GM20000 (cell line): Measurements from ENCODE around the gene RTKN2.

Experiments
- DNase-seq: peaks from one replicate; pipeline ENCODE4 v3.0.0; 2012; ENCODE audit warnings: low spot score
- TF ChIP-seq, protein P1 (sequence below): IDR thresholded peaks from 2 replicates; pipeline ENCODE4 v1.5.1; 2012; ENCODE audit warnings: mild to moderate bottlenecking, control low read depth; ENCODE audit errors: extremely low read depth, missing control alignments

RTKN2 gene

DNA sequence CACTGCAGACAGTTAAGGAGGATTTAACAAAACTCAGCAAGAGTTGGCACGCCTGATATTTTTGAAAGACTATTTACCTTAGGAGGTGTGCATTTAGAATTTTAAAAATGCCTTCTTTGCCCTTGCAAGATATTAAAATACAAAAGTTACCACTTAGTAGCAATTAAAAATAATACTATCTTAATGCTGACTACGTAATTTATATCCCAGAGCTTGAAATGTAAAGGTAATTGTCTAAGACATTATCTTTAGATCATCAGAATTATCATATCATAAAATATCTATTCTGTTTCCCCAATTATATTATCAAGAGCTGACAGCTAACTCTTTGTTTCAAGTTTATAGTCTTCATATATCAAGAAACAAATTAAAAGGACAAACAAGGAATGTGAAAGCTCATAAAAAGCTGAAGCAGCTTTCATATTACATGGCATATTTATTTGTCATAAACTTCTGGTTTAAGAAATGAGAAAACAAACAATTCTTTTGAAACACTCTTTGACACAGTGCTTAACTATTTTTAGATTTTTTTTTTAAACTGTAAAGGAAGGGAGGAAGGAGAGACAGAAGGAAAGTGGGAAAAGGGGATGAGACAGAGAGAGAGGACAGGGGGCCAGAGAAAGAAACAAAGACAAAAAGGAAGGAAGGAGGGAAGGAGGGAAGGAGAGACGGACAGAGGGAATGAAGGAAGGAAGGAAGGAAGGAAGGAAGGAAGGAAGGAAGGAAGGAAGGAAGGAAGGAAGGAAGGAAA, 73.5 kb downstream of the RTKN2 start:
- TF ChIP-seq, protein P1, sequence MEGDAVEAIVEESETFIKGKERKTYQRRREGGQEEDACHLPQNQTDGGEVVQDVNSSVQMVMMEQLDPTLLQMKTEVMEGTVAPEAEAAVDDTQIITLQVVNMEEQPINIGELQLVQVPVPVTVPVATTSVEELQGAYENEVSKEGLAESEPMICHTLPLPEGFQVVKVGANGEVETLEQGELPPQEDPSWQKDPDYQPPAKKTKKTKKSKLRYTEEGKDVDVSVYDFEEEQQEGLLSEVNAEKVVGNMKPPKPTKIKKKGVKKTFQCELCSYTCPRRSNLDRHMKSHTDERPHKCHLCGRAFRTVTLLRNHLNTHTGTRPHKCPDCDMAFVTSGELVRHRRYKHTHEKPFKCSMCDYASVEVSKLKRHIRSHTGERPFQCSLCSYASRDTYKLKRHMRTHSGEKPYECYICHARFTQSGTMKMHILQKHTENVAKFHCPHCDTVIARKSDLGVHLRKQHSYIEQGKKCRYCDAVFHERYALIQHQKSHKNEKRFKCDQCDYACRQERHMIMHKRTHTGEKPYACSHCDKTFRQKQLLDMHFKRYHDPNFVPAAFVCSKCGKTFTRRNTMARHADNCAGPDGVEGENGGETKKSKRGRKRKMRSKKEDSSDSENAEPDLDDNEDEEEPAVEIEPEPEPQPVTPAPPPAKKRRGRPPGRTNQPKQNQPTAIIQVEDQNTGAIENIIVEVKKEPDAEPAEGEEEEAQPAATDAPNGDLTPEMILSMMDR = no peak
- DNase-seq = no peak

DNA sequence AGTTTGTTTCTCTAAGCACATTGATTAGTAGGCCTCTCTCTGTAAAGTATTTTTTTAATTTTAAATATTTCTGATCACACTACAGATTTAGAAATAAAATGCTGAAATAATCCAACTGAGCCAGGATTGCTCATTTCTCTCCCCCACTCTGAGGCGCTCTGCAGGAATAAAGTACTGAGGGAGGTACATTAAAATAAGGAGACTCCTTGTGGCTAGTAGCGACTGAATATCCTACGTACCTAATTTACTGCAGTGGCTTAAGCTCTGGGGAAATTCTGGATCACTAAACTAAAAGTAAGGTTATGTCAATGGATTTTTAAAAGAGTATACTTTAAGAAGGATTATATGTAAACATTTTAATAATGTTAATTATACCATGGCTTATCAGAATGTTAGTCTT, 75.2 kb downstream of the RTKN2 start:
- TF ChIP-seq, protein P1 = no peak
- DNase-seq = no peak

DNA sequence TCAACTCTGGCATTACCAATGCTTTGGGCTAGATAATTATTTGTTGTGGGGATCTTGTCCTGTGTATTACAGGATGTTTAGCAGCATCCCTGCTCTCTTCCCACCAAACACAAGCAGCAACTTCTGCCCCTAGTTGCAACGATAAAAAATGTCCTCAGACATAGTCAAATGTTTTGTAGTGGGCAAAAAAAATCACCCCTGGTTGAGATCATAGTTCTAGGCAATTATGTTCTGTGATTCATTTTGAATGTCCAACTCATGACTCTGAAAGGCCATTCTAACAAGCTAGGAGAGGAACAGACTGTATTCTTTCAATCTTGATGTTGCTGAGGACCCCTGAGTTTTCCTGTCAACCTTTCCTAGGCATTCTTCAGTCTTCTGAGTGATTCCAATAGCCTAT, 79.5 kb downstream of the RTKN2 start:
- TF ChIP-seq, protein P1 = no peak
- DNase-seq = no peak

DNA sequence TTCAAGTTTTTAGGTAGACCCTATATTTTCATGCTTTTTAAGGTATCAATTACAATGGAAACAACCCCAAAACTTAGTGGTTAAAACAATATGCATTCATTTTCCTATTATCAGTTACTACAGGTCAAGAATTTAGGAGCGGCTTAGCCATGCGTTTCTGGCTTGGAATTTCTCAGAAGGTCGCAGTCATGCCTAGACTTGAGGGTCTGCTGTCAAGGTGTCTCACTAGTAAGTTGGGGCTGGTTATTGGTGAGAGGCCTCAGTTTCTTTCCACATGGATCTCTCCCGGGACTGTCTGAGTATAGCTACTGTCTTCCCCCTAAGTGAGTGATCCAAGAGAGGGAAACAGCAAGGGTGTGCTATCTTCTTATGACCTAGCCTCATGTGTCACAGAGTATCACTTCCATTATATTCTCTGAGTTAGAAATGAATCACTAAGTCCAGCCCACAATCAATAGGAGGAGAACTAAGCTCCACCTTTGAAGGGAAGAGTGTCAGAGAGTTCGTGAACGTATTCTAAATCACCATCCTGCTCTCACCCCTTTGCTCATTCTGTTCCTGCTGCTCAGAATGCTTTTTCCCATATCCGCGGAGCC, 80.5 kb downstream of the RTKN2 start:
- TF ChIP-seq, protein P1 = no peak
- no peak for DNase-seq

DNA sequence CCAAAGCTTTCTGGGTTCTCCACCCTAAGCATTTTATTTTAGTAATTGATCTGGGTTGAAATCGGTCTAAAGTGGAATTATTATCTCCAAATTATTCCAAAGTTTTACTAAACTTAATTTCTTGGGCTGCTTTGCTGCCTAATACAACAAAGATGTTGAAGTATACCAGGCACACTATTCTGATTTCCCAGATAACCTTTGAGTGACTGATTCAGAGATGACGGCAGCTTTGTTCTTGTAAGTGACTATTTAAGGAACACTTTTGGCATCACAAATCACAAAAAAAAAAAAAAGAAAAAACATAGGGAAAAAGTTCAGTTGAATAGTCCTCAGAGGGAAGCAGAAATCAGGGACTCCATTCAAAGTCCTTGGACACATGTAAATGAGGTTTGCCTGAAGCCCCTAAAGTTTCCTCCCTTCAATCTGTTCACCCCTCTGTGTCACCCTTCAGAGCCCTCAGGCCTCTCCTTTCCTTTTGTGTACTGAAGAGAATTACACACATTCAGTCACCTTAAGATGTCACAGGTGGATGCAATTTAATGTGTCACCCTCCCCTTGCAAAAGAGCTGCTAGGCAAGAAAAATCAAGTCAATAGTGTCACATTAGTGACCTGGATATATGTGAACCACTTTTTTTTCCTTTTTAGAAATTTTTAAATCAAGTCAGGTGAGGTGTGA, 81.5 kb downstream of the RTKN2 start:
- TF ChIP-seq, protein P1 = no peak
- DNase-seq = no peak

DNA sequence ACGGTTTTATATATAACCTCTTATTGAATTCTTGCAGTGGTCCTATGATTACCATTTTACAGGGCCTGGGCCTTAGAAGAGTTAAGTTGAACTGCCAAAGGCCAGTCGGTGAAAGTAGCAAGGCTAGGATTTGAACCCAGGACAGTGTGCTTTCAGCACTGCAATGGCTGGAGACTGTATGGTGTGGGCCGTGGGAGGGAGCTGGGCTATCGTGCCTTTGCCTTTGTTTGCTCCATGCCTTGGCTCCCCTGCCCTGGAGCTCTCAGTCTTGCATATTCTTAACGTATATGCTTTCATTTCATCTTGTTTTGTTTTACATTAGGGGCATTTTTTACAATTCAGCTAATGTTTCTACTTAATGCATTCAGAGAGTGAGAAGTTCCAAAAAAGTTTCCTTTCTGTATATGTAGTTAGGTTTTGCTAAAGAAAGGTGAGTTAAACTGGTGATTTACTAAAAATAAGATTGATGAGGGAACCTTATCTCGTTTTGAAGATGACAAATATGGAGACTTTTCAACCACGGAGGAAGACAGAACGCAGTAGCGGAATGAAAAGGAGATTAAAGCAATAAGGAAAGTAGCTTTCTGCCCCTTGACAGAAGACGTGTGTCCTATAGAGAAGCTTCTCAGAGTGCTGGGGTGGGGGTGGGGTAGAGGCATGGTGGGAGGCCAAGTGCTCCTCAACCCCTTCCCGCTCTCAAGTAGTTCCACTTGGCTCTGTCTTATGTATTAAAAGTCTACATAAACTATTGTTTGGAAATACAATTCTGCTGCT, 82.5 kb downstream of the RTKN2 start:
- TF ChIP-seq, protein P1 = no peak
- peak; percentile 13 for DNase-seq
